ENCODE results near the gene ANKRD53.

The ANKRD53 gene

DNA sequence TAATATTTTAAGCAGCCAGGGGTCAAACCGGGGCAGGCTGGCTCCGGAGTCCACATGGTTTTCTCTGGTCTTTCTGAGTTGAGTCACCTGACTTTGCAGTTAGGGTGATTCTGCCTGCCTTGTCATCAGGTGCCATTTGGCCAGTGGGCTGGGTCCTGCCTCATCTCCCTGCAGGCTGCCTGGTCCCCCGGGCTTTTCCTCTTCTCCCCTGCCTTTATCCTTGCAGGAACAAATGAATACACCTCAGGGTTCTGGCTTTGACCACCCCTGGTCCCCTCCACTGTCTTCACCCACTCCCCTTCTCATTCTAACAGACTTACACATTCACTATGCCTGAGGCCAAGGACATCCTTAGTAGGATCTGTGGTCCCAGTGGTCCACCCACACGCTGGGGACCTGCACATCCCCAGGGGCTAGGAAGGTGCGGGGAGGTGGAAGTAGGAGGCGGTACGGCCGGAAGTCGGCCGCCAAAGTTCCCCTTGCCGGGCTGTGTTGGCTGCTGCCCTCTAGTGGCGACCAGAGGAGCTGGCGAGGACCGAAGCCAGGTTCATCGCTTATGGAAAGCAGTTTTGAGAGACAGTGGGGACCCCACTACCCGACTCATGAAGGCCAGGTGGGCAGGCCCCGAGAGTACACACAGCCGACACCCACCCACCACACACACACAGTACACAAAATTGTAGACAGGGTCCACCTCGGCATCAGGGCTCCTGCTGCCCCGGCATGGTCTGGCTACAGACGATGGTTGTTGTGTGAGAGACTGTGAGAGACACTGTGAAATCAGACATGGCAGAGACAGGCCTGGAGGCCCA lies 22.6 kb downstream of the ANKRD53 start:
- TF ChIP-seq RAD21 (IDR thresholded peaks at IDR 0.05; ENCODE audit: low read depth) (peak; percentile 51), CEBPB (IDR thresholded peaks at IDR 0.05) (no peak)

DNA sequence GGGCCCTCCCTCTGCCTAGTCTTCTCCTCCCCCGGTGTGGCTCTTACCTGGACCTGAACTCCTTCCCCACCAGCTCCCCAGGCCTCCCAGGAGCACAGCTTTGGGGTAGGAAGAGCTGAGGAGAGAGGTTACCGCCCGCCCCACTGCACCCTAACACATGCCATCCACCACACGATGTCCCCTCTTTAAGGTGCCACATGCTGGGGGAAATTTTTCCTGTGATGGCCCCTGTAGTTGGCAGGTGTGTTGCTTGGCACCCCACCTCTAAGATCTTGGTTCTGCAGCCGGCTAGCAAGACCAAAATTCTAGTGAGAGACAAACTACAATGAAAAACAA lies 23.1 kb downstream of the ANKRD53 start:
- TF ChIP-seq RAD21 (IDR thresholded peaks at IDR 0.05; ENCODE audit: low read depth): no peak
- no peak for TF ChIP-seq FOXM1 (IDR thresholded peaks at IDR 0.05; ENCODE audit: borderline replicate concordance, low read depth)
- no peak for TF ChIP-seq TEAD4 (IDR thresholded peaks at IDR 0.05)
- no peak for TF ChIP-seq TAF1 (IDR thresholded peaks at IDR 0.05; ENCODE audit: low read depth)
- no peak for TF ChIP-seq ZBTB7A (IDR thresholded peaks at IDR 0.05; ENCODE audit: low read depth)
- TF ChIP-seq YY1 (IDR thresholded peaks at IDR 0.05; ENCODE audit: low read depth): no peak
- no peak for TF ChIP-seq EGR1 (IDR thresholded peaks at IDR 0.05)
- no peak for TF ChIP-seq CREB1 (IDR thresholded peaks at IDR 0.05; ENCODE audit: low read depth)
- no peak for TF ChIP-seq NFIC (IDR thresholded peaks at IDR 0.05)
- no peak for TF ChIP-seq CEBPB (IDR thresholded peaks at IDR 0.05)
- no peak for TF ChIP-seq TCF12 (IDR thresholded peaks at IDR 0.05; ENCODE audit: low read depth)

DNA sequence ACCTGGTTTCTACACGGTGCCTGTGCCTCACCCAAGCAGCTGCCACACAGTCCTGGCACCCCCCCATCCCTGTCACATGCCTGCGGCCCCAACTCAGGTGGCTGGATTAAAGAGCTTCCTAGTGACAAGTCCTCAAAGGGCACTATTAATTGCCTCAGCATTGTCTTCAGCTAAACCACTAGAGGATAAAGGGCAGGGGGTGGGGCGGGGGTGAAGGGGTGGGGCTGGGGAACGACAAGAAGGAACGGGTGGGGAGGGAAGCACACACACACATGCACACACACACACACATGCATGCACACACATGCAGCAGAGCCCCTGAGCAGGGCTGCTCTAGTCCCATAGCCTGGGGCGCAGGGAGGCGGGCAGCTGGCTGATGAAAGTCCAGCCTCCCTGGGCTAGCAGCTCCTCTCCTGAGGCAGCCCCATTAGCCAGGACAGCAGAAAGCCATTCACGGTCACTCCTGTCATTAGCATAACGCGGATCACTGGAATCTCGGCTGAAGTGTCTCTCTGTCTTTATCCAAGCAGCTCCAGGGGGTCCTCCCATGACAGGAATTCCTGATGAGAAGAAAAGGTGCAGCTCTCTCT lies 23.6 kb downstream of the ANKRD53 start:
- TF ChIP-seq TEAD4 (IDR thresholded peaks at IDR 0.05) (no peak), YY1 (IDR thresholded peaks at IDR 0.05; ENCODE audit: low read depth) (no peak), FOXM1 (IDR thresholded peaks at IDR 0.05; ENCODE audit: borderline replicate concordance, low read depth) (no peak), ZBTB7A (IDR thresholded peaks at IDR 0.05; ENCODE audit: low read depth) (no peak)
- TF ChIP-seq, protein P1, sequence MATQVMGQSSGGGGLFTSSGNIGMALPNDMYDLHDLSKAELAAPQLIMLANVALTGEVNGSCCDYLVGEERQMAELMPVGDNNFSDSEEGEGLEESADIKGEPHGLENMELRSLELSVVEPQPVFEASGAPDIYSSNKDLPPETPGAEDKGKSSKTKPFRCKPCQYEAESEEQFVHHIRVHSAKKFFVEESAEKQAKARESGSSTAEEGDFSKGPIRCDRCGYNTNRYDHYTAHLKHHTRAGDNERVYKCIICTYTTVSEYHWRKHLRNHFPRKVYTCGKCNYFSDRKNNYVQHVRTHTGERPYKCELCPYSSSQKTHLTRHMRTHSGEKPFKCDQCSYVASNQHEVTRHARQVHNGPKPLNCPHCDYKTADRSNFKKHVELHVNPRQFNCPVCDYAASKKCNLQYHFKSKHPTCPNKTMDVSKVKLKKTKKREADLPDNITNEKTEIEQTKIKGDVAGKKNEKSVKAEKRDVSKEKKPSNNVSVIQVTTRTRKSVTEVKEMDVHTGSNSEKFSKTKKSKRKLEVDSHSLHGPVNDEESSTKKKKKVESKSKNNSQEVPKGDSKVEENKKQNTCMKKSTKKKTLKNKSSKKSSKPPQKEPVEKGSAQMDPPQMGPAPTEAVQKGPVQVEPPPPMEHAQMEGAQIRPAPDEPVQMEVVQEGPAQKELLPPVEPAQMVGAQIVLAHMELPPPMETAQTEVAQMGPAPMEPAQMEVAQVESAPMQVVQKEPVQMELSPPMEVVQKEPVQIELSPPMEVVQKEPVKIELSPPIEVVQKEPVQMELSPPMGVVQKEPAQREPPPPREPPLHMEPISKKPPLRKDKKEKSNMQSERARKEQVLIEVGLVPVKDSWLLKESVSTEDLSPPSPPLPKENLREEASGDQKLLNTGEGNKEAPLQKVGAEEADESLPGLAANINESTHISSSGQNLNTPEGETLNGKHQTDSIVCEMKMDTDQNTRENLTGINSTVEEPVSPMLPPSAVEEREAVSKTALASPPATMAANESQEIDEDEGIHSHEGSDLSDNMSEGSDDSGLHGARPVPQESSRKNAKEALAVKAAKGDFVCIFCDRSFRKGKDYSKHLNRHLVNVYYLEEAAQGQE (IDR thresholded peaks at IDR 0.05; ENCODE audit: low read depth): no peak

DNA sequence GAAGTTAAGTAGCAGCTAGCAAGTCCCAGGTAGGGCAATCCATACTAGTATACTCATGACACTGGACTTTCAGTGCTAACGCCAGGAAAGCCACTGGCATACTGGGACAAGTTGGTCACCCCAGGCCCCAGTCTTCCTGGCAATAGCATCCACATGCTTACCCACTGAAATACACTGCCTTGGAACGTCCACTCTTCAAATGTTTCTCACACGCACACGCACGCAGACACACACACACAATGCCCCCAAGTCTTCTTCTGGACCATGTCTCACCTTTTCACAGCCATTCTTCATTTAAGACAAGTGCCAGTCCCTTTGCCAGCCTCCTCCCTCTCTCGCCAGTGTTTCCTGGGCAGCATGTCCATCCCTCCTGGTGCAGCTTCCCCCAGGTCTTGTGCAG lies 25.0 kb downstream of the ANKRD53 start:
- no peak for TF ChIP-seq CREB1 (IDR thresholded peaks at IDR 0.05; ENCODE audit: low read depth)
- no peak for TF ChIP-seq FOXM1 (IDR thresholded peaks at IDR 0.05; ENCODE audit: borderline replicate concordance, low read depth)
- TF ChIP-seq NFIC (IDR thresholded peaks at IDR 0.05): no peak
- no peak for TF ChIP-seq EGR1 (IDR thresholded peaks at IDR 0.05)
- TF ChIP-seq CEBPB (IDR thresholded peaks at IDR 0.05): no peak
- TF ChIP-seq EP300 (IDR thresholded peaks at IDR 0.05; ENCODE audit: borderline replicate concordance): no peak
- no peak for TF ChIP-seq TEAD4 (IDR thresholded peaks at IDR 0.05)
- TF ChIP-seq, protein P1 (IDR thresholded peaks at IDR 0.05; ENCODE audit: low read depth): no peak

DNA sequence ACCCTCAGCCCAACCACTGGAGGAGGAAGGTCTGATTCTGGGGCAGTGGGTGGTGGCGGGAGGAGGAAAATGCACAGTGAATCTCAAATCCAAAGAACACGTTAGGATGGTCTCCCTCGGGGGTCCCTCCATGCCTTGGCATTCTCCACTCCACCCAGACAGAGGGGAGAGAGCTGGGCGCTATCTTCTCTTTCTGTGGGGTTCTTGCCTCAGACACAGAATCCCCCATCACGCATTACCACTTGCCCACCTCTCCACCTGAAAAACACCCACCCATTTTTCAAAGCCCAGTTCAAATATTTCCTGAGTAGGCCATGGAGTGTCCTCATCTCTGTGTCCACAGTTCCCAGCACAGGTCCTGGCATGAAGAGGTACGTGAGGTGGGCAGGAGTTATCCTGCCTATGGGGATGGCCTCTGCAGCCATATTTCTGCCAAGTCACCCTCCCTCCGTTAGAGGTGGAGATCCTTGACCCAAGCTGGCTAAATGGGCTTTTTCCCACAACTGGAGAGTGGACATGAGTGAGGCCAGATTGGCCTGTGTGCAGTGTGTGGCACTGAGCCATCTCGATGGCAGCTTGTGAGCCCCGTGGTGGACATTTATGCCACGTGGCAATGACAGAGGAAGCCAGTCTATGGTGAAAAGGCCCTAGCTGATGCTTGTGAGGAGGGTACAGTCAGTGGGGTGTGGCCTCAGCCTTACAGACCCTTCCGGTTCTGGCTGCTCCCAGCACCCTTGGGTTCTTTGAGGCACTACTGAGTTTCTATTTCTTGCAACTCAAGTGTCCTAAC lies 25.7 kb downstream of the ANKRD53 start:
- no peak for TF ChIP-seq YY1 (IDR thresholded peaks at IDR 0.05; ENCODE audit: low read depth)
- TF ChIP-seq, protein P1 (IDR thresholded peaks at IDR 0.05; ENCODE audit: low read depth): no peak
- no peak for TF ChIP-seq CREB1 (IDR thresholded peaks at IDR 0.05; ENCODE audit: low read depth)
- TF ChIP-seq RAD21 (IDR thresholded peaks at IDR 0.05; ENCODE audit: low read depth): no peak
- no peak for TF ChIP-seq NFIC (IDR thresholded peaks at IDR 0.05)
- TF ChIP-seq FOXM1 (IDR thresholded peaks at IDR 0.05; ENCODE audit: borderline replicate concordance, low read depth): no peak
- TF ChIP-seq EP300 (IDR thresholded peaks at IDR 0.05; ENCODE audit: borderline replicate concordance): no peak
- no peak for TF ChIP-seq ZBTB7A (IDR thresholded peaks at IDR 0.05; ENCODE audit: low read depth)
- TF ChIP-seq, protein P2, sequence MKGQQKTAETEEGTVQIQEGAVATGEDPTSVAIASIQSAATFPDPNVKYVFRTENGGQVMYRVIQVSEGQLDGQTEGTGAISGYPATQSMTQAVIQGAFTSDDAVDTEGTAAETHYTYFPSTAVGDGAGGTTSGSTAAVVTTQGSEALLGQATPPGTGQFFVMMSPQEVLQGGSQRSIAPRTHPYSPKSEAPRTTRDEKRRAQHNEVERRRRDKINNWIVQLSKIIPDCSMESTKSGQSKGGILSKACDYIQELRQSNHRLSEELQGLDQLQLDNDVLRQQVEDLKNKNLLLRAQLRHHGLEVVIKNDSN (IDR thresholded peaks at IDR 0.05): no peak
- TF ChIP-seq TAF1 (IDR thresholded peaks at IDR 0.05; ENCODE audit: low read depth): no peak
- TF ChIP-seq CEBPB (IDR thresholded peaks at IDR 0.05): no peak
- TF ChIP-seq TEAD4 (IDR thresholded peaks at IDR 0.05): no peak
- no peak for TF ChIP-seq TCF12 (IDR thresholded peaks at IDR 0.05; ENCODE audit: low read depth)
- TF ChIP-seq EGR1 (IDR thresholded peaks at IDR 0.05): no peak
- TF ChIP-seq, protein P3, sequence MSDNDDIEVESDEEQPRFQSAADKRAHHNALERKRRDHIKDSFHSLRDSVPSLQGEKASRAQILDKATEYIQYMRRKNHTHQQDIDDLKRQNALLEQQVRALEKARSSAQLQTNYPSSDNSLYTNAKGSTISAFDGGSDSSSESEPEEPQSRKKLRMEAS (IDR thresholded peaks at IDR 0.05): no peak

All from Ishikawa (cell line).